HG03039 (cell line): ENCODE data around the gene PRDM11.
A peak's percentile ranks its signal among the peaks of the same experiment; 100 is the strongest.
"Not testable (repeated sequence)": the region's sequence is repeated elsewhere in the genome, so short reads cannot be mapped to it uniquely, and the experiment has no call there.

Experiments used
- ATAC-seq: cut with Tn5 transposase; IDR thresholded peaks from one replicate; pipeline ENCODE4 v1.9.1; 2021; ENCODE audit warnings: mild to moderate bottlenecking, moderate library complexity; ENCODE audit not compliant: unreplicated experiment

PRDM11 gene

DNA sequence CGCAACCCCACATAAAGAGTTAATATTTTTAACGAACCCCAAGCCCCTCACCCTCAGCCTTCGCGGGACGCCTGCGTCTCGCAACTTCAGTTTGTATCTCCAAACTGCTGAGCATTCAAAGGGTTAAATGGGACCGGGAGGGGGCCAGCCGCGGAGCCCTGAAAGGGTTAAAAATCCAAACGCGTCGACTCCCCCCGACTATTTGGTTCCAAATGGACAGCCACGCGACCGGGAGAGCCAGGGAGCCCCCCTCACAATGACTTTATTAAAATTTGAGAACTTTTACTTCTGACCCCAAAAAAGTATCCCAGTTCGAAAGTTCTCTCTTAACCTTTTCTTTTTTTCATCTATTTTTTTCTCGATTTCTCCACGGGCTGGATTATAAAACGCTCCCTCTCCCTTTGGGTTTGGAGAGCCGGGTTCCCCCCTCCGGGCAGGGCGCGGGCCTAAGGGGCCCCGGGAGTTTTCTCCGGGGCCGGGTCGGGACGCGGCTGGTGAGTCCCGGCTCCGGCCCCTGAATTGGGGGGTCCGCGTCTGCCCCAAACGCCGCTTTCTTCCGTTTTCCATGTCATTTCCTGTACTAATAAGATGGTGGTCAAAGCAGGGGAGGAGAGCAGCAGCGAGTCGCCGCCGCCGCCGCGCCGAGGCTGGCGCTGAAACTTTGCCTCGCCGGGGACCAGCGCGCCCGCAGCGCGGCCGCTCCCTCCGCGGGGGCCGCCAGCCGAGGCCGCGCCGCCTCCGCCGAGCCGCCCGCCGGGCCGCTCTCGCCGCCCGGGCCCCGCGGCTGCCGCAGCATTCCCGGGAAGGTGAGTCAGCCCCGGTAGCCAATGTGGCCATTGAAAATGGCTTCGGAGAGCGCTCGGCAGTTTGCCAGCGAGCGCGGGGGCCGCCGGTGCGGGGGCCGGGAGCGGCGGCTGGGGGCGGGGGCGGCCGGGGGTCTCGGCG is at the start of gene PRDM11:
Gene PRDM11 (plus strand): TSS at position 568 of the 945 bp plus-strand sequence. CDS start 35,128 bp downstream, outside the sequence.
- ATAC-seq, result peak; percentile 25

DNA sequence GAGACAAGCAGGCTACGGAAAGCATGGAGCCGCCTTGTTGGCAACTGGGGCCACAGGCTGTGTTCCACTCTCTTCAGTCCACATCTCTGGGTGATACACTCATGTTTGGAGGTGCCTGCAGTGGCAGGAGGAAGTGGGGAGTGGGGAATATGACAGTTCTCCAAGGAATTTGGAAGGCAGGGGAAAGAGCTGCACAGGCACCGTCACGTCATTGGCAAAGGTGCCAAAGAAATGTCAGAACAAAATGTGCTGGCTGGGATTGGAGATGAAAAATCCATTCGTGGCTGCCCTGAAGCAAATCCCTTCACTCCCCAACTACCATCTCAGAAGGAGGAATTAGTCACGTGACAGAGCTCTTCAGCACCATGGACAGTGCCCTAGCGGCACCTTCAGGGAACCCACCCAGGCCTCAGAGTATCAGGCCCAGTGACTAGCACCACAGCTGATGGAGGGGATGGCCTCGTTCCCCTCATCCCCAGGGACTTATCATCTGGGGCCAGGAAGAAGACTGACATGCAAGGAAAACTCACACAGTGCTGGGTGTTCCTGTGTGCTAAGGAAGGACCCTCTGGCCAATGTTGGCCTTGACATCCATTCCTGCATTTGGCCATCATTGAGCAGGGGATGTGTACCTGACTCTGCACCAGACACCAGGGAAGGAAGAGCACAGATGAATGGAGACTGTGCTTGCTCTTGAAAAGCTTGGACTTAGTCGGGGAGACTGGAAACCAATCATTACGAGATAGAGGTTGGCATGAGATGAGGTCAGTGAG is 48.5 kb upstream of the PRDM11 start:
- ATAC-seq, result no peak

- ATAC-seq, result no peak
Observed at GRCh38 chr11:45098929-45099328, 47.5 kb upstream of the PRDM11 start.

DNA sequence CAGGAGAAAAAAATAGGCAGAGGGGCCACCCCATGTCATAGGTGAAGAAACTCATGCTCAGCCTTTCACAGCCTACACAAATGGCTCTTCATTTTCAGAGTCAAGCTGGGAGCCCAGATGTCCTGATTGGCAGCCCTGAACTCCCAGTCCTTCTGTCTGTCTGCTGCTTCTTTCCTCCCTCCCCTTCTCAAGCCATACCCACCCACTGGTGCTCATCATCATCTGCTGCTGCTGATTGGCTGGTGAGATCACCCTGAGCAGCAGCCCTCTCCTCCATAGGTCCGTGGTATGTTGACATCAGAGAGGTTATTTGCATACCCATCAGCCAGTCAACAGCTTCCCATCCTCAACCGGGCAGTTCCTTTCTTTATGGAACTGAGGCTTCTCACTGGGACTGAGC is 46.1 kb upstream of the PRDM11 start:
- ATAC-seq, result no peak

DNA sequence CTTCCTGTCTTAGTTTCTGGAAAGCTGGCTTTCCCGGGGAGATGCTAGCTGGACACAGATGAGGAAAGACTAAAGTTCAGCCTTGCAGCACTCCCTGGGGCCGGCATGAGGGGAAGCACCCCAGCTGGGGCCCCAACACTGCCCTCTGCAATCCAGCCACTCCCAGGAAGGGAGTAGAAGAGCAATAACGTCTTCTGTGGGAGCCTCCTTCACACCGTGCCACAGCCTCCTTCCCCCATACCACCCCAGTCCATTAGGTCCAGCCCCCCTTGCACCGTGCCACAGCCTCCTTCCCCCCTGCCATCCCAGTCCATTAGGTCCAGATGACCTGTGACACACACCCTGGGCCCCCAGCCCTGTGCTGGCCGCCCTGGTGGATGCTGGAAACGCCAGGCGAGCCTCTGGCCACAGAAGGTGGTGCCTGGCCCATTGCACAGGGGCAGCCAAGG is 44.1 kb upstream of the PRDM11 start:
- ATAC-seq, result no peak

DNA sequence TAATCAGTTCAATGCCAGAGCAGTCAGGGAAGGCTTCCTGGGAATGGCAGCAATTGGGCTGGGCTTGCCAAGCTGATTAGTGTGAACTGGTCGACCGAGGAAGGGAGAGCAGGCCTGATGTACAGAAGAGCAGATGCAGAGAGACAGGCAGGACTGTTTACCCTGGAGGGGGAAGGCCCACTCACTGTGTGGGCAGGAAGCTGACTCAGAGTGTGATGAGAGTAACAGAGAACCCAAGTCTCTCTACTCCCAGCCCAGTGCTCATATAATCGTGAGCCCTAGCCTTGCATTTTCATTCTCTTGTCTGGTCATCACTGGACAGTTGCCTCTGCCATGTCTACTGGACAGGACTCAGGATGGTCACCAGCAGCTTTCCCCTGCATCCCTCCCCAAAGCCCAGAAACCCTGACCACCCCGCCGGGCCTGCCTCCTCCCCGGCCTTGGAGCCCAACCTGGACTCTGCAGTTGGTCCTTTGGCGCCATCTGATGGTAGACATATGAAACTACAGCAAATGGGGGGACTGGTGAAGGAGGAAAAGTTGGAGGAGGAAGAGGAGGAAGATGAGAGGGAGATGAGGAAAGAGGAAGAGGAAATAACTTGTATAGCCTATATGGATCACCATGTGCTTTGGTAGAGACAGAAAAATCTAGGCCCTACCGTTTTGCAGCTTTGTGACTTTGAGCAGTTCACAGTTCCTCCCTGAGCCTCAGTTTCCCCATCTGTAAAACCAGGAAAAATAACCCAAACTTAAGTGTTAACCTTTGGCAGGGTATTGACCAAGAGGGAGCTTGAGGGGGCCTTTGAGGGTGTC is 43.4 kb upstream of the PRDM11 start:
- no peak for ATAC-seq

- ATAC-seq, result no peak
Observed at GRCh38 chr11:45104006-45104789, 42.2 kb upstream of the PRDM11 start.

- ATAC-seq, result no peak
Observed at GRCh38 chr11:45104790-45105084, 41.7 kb upstream of the PRDM11 start.

- ATAC-seq, result peak; percentile 55
Observed at GRCh38 chr11:45105233-45105983, 41.0 kb upstream of the PRDM11 start.

DNA sequence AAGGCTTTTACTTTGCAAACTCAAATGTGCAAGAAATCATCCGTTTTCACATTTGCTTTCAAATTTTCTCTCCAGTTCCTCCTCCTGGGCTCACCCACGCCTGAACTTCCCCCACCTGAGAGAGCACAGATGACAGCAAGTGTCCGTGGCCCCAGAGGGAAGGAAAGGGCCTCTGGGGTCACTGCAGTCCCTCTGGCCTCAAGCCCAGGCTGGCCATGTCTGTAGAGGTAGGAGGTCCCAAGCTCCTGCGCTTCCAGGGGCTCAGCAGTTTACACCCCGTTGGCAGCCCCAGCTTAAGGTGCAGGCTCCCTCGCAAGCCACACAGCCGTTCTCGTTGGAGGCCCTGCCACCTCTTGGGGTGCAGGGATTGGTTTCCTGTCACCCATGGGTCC is 40.5 kb upstream of the PRDM11 start:
- no peak for ATAC-seq

- no peak for ATAC-seq
Observed at GRCh38 chr11:45106440-45106839, 40.0 kb upstream of the PRDM11 start.

- ATAC-seq, result no peak
Observed at GRCh38 chr11:45107029-45107428, 39.4 kb upstream of the PRDM11 start.

GRCh38 chr11:45108070-45109064 is 38.1 kb upstream of the PRDM11 start:
- no peak for ATAC-seq

DNA sequence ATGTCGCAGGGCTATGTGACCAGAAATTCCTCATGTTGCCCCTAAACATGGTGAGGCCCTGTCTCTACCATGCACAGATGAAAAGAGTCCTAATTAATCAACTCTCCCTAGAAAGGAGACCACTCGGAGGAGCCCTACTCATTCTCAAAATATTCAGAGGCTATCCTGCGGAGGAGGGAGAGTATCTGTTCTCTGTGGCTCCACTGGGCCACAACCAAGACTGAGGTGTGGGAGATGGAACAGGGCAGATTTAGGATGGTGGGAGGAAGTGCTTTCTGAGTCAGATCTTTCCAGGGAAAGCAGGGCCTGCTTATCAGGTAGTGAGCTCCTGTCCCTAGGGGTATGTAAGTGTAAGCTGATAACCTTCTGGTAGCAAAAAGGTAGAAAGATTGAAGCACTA is 37.0 kb upstream of the PRDM11 start:
- ATAC-seq, result no peak

DNA sequence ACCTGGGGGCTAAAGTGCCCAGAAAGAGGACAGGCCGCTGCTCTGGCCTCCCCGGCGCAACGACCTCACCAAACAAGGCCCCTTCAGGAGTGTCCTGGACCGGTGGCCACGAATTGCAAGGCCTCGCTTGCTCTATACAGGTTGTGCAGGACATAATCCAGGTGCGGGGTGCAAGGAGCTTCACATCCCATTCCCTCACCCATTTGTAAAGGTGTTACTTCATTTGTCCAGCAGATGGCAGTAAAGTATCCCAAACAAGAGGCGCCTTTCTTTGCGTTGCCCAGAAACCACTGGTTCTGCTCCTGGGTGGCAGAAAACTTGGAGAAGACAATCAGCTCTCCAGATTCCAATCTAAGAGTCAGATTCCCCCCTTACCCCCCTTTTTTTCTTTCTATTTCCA is 35.9 kb upstream of the PRDM11 start:
- no peak for ATAC-seq

GRCh38 chr11:45113807-45114206 is 32.6 kb upstream of the PRDM11 start:
- ATAC-seq, result no peak

DNA sequence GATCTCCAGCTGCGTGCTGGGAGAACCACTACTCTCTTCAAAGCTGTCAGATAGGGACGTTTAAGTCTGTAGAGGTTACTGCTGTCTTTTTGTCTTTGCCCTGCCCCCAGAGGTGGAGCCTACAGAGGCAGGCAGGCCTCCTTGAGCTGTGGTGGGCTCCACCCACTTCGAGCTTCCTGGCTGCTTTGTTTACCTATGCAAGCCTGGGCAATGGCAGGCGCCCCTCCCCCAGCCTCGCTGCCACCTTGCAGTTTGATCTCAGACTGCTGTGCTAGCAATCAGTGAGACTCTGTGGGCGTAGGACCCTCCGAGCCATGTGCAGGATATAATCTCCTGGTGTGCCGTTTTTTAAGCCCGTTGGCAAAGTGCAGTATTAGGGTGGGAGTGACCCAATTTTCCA is 18.6 kb upstream of the PRDM11 start:
- not testable (repeated sequence) for ATAC-seq

- no peak for ATAC-seq
Observed at GRCh38 chr11:45133878-45134277, 12.6 kb upstream of the PRDM11 start.
